ENCODE measurements around the gene SDC3. TPM values are rescaled to one million over a fixed set of nuclear protein-coding genes. Genes with fewer than 3 reads are reported as not detected.

Gene SDC3
- total and polyA plus RNA-seq, 5 donors from 2014 or later: 0.12 TPM; not detected in 4

DNA sequence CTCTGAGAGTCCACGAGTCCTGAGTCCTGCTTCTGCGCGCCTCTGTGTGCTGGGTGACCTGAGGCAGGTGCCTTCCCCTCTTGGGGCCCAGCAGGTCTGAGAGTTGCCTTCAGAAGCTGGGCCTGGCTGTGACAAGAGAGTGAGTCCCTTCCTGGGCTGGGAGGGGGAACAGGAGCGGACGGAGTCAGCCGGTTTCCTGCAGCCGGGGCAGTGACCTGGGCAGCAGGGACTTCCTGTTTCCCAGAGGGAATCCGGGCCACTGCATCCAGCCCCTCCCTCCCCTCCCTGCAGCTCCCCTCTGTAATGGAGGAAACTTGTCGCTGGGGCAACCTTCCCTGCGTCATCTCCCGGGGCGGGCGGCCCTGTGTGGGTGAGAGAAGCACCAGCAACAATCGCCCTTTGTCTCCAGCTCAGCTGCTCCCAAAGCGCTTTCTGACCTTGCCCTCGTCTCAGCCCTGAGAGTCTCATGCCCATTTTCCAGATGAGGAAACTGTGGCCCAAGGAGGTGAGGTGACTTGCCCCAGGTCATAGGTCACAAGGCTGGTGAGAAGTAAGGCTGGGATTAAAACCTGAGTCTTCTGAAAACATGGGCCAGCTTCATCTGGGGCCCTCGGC, 61.1 kb downstream of the SDC3 start:
- Histone ChIP-seq H3K27me3 (ENCODE audit: control insufficient read depth, insufficient read depth, low read length) (peaks cover 5% of the 10 kb centered on the region), H3K27ac (ENCODE audit: insufficient read depth, low read length, poor library complexity, severe bottlenecking) (no peak overlapping the region), H3K36me3 (ENCODE audit: control insufficient read depth, insufficient read depth, low read length) (no peaks in the 10 kb centered on the region), H3K4me1 (ENCODE audit: control insufficient read depth, insufficient read depth, low read length, poor library complexity, severe bottlenecking) (no peaks in the 10 kb centered on the region), H3K9me3 (ENCODE audit: control insufficient read depth in 2 of 2, low read length in 2 of 2) (no peaks in the 10 kb centered on the region), H3K4me3 (ENCODE audit: low read depth, low read length) (no peak overlapping the region)
- Mint-ChIP-seq H3K4me1 (peaks cover 0 to 2% (median 0%) of the 10 kb centered on the region in 4 donors), H3K27ac (no peak overlapping the region), H3K4me3 (no peak overlapping the region), H3K9me3 (peaks cover 0 to 2% (median 0%) of the 10 kb centered on the region in 7 donors), H3K36me3 (no peaks in the 10 kb centered on the region), H3K27me3 (peaks cover 38% of the 10 kb centered on the region)
- no peak for ATAC-seq (ENCODE audit: low read depth in 2 of 2)
- DNase-seq: no peak

DNA sequence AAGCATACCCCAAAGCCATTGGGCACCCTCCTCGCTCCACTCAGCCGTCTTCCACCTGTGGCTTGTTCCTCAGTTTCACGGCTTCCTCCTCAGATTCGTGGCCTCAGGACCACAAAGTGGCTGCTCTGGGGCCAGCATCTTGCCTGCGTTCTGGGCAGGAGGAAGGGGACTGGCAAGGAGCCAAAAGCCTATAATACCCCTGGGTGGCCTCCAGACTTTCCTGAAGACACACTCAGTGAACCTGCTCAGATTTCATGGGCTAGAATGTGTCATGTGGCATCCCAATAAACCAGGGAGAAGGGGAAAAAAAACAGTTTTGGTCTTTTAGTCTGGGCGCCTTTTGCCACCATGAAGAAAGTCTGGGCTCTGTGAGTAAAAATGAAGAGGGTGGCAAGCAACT, 62.0 kb downstream of the SDC3 start:
- Histone ChIP-seq H3K9me3 (ENCODE audit: control insufficient read depth in 2 of 2, low read length in 2 of 2) (no peaks in the 10 kb centered on the region), H3K4me1 (ENCODE audit: control insufficient read depth, insufficient read depth, low read length, poor library complexity, severe bottlenecking) (no peaks in the 10 kb centered on the region), H3K36me3 (ENCODE audit: control insufficient read depth, insufficient read depth, low read length) (no peaks in the 10 kb centered on the region), H3K27me3 (ENCODE audit: control insufficient read depth, insufficient read depth, low read length) (peaks cover 5% of the 10 kb centered on the region), H3K27ac (ENCODE audit: insufficient read depth, low read length, poor library complexity, severe bottlenecking) (no peak overlapping the region), H3K4me3 (ENCODE audit: low read depth, low read length) (no peak overlapping the region)
- DNase-seq (no peak), ATAC-seq (ENCODE audit: low read depth in 2 of 2) (no peak)
- no peaks in the 10 kb centered on the region for H3K36me3 Mint-ChIP-seq
- H3K4me3 Mint-ChIP-seq: no peak overlapping the region
- H3K9me3 Mint-ChIP-seq: peaks cover 0 to 2% (median 0%) of the 10 kb centered on the region in 7 donors
- no peak overlapping the region for H3K27ac Mint-ChIP-seq
- peaks cover 0 to 2% (median 0%) of the 10 kb centered on the region in 4 donors for H3K4me1 Mint-ChIP-seq
- peaks cover 41% of the 10 kb centered on the region for H3K27me3 Mint-ChIP-seq

DNA sequence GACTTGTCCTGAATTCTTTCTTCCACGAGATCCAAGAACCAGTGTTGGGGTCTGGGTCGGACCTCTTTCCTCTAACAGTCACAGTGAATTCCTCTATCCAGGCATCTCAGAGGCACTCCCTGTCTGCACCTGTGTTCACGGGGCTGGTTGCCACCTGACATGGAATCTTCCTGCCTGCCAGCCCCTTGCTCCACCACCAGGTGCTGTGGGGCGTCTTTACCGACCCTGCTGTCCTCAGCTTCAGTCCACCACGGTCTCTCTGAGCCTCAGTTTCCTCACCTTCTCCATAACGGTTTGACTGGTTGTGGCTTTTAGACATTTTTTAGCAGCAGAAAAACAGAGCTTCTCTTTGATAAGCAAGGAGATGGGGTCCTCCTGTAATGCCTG, 62.7 kb downstream of the SDC3 start:
- Histone ChIP-seq H3K36me3 (ENCODE audit: control insufficient read depth, insufficient read depth, low read length) (no peaks in the 10 kb centered on the region), H3K9me3 (ENCODE audit: control insufficient read depth in 2 of 2, low read length in 2 of 2) (no peaks in the 10 kb centered on the region), H3K27ac (ENCODE audit: insufficient read depth, low read length, poor library complexity, severe bottlenecking) (no peak overlapping the region), H3K4me3 (ENCODE audit: low read depth, low read length) (no peak overlapping the region), H3K4me1 (ENCODE audit: control insufficient read depth, insufficient read depth, low read length, poor library complexity, severe bottlenecking) (no peaks in the 10 kb centered on the region), H3K27me3 (ENCODE audit: control insufficient read depth, insufficient read depth, low read length) (peaks cover 5% of the 10 kb centered on the region)
- peaks cover 0 to 2% (median 0%) of the 10 kb centered on the region in 4 donors for H3K4me1 Mint-ChIP-seq
- H3K36me3 Mint-ChIP-seq: no peaks in the 10 kb centered on the region
- no peak for ATAC-seq (ENCODE audit: low read depth in 2 of 2)
- DNase-seq: no peak
- peaks cover 45% of the 10 kb centered on the region for H3K27me3 Mint-ChIP-seq
- H3K9me3 Mint-ChIP-seq: peaks cover 0 to 2% (median 0%) of the 10 kb centered on the region in 7 donors
- no peak overlapping the region for H3K4me3 Mint-ChIP-seq
- H3K27ac Mint-ChIP-seq: no peak overlapping the region

DNA sequence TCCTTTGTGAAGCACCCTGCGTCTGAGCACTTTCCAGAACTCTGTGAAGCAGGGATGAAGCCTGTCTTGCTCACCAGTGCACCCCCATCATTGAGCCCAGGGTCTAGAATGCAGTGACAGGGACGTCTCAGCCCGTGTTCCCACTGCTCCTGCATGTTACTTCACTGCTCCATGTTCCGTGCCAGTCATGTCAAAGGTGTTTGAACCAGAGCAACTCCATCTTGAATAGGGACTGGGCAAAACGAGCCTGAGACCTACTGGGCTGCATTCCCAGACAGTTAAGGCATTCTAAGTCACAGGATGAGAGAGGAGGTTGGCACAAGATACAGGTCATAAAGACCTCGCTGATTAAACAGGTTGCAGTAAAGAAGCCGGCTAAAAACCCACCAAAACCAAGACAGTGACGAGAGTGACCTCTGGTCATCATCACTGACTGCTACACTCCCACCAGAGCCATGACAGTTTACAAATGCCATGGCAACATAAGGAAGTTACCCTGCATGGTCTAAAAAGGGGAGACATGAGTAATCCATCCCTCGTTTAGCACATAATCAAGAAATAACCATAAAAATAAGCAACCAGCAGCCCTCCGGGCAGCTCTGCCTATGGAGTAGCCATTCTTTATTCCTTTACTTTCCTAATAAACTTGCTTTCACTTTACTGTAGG, 63.2 kb downstream of the SDC3 start:
- H3K27me3 Mint-ChIP-seq: peaks cover 45% of the 10 kb centered on the region
- H3K27ac Mint-ChIP-seq: no peak overlapping the region
- no peak overlapping the region for H3K27ac ChIP-seq (ENCODE audit: insufficient read depth, low read length, poor library complexity, severe bottlenecking)
- H3K4me1 ChIP-seq (ENCODE audit: control insufficient read depth, insufficient read depth, low read length, poor library complexity, severe bottlenecking): no peaks in the 10 kb centered on the region
- ATAC-seq (ENCODE audit: low read depth in 2 of 2) (no peak), DNase-seq (no peak)
- H3K27me3 ChIP-seq (ENCODE audit: control insufficient read depth, insufficient read depth, low read length): peaks cover 5% of the 10 kb centered on the region
- H3K9me3 ChIP-seq (ENCODE audit: control insufficient read depth in 2 of 2, low read length in 2 of 2): no peaks in the 10 kb centered on the region
- no peak overlapping the region for H3K4me3 ChIP-seq (ENCODE audit: low read depth, low read length)
- no peaks in the 10 kb centered on the region for H3K36me3 Mint-ChIP-seq
- H3K4me1 Mint-ChIP-seq: peaks cover 0 to 2% (median 0%) of the 10 kb centered on the region in 4 donors
- H3K4me3 Mint-ChIP-seq: no peak overlapping the region
- no peaks in the 10 kb centered on the region for H3K36me3 ChIP-seq (ENCODE audit: control insufficient read depth, insufficient read depth, low read length)
- peaks cover 0 to 2% (median 0%) of the 10 kb centered on the region in 7 donors for H3K9me3 Mint-ChIP-seq

DNA sequence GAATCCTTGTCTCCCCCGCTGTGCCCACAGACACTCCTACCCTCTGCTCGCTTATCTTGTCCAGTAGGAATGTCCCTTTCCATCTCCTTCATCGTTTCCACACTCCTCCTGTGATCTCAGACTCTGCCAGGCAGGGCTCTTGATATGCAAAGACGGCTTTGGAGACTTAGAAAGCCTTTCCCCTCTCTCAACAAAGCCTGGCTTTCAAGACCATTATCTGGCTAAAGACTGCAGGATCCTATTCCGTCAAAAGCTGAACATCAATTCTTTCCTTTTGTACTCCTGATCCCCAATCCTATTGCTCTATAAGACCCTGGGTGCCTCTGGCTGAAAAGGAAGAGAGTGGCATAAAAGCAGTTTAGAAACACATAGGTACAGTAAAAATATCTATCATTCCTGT, 63.9 kb downstream of the SDC3 start:
- Histone ChIP-seq H3K36me3 (ENCODE audit: control insufficient read depth, insufficient read depth, low read length) (no peaks in the 10 kb centered on the region), H3K27me3 (ENCODE audit: control insufficient read depth, insufficient read depth, low read length) (peaks cover 5% of the 10 kb centered on the region), H3K4me1 (ENCODE audit: control insufficient read depth, insufficient read depth, low read length, poor library complexity, severe bottlenecking) (no peaks in the 10 kb centered on the region), H3K9me3 (ENCODE audit: control insufficient read depth in 2 of 2, low read length in 2 of 2) (no peaks in the 10 kb centered on the region), H3K27ac (ENCODE audit: insufficient read depth, low read length, poor library complexity, severe bottlenecking) (no peak overlapping the region), H3K4me3 (ENCODE audit: low read depth, low read length) (no peak overlapping the region)
- Mint-ChIP-seq H3K9me3 (peaks cover 0 to under 1% (median 0%) of the 10 kb centered on the region in 7 donors), H3K27ac (no peak overlapping the region), H3K4me3 (no peak overlapping the region), H3K27me3 (peaks cover 47% of the 10 kb centered on the region), H3K4me1 (peaks cover 0 to 2% (median 0%) of the 10 kb centered on the region in 4 donors), H3K36me3 (no peaks in the 10 kb centered on the region)
- no peak for ATAC-seq (ENCODE audit: low read depth in 2 of 2)
- DNase-seq: no peak

DNA sequence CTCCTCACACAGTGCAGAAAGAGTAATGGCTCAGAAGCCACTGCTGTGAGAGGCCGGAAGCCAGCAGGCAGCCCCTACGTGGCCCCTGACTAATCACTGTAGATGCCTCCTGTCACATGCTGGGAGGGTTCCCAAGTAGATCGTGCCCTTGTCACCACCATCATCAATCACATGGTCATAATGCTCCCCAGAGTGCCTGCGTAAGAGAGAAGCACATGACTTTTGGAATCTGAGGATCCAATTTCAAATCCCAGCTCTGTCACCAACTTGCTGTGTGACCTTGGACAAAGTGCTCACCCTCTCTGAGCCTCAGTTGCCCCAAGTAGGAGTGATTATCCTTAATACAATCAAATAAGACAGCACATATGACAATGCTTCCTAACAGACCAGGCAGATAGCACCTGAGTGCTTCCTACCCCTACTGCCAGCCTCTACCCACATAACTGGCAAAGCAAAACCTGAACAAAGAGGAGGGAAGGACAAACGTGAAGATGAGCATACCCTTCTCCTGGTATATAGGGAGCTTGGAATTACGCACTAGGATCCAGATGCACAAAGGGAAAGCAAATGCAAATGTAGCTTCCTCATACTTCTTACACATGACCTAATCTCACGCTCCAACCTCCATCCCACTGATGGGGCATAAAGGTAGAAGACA, 65.7 kb downstream of the SDC3 start:
- no peak for DNase-seq
- Mint-ChIP-seq H3K27me3 (peaks cover 58% of the 10 kb centered on the region), H3K27ac (no peak overlapping the region), H3K9me3 (peaks cover 0 to 5% (median 0%) of the 10 kb centered on the region in 7 donors), H3K4me1 (peaks cover 0 to 2% (median 0%) of the 10 kb centered on the region in 4 donors), H3K36me3 (no peaks in the 10 kb centered on the region), H3K4me3 (no peak overlapping the region)
- no peaks in the 10 kb centered on the region for H3K9me3 ChIP-seq (ENCODE audit: control insufficient read depth in 2 of 2, low read length in 2 of 2)
- no peak overlapping the region for H3K4me3 ChIP-seq (ENCODE audit: low read depth, low read length)
- no peaks in the 10 kb centered on the region for H3K27me3 ChIP-seq (ENCODE audit: control insufficient read depth, insufficient read depth, low read length)
- no peaks in the 10 kb centered on the region for H3K36me3 ChIP-seq (ENCODE audit: control insufficient read depth, insufficient read depth, low read length)
- H3K4me1 ChIP-seq (ENCODE audit: control insufficient read depth, insufficient read depth, low read length, poor library complexity, severe bottlenecking): no peaks in the 10 kb centered on the region
- no peak for ATAC-seq (ENCODE audit: low read depth in 2 of 2)
- no peak overlapping the region for H3K27ac ChIP-seq (ENCODE audit: insufficient read depth, low read length, poor library complexity, severe bottlenecking)

DNA sequence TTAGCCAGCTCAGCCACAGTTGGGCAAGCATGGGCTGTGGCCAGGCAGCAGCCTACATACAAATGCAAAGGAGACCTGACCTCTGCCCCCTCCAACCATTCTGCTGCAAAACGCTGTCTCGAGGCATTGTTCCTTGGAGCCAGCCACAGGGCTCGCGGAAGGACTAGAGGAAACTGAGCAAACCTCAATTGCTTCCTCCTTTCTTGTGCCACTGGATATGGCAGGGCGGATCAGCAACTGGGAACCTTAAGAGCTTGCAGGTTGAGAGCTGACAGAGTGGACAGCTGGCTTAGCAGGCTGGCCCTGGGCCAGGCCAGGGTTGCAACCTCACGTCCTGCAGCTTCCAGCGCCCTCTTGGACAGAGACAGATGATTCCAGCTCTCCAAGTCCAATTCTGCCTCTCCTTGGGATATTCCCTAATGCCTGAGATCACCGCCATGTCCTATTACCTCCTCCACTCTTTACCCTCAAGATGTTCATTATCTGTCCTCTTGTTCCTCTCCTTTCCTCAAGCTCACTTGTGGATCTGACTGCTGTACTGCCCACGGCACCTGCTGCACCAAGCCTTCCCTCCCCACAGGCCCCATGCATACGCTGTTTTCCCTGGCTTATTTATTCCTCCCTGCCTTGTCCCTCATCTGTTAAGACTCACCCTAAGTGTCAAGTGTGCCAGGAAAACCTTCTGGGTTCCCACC, 67.5 kb downstream of the SDC3 start:
- no peak for ATAC-seq (ENCODE audit: low read depth in 2 of 2)
- Histone ChIP-seq H3K27ac (ENCODE audit: insufficient read depth, low read length, poor library complexity, severe bottlenecking) (no peak overlapping the region), H3K4me3 (ENCODE audit: low read depth, low read length) (no peak overlapping the region), H3K4me1 (ENCODE audit: control insufficient read depth, insufficient read depth, low read length, poor library complexity, severe bottlenecking) (no peaks in the 10 kb centered on the region), H3K9me3 (ENCODE audit: control insufficient read depth in 2 of 2, low read length in 2 of 2) (no peaks in the 10 kb centered on the region), H3K36me3 (ENCODE audit: control insufficient read depth, insufficient read depth, low read length) (no peaks in the 10 kb centered on the region), H3K27me3 (ENCODE audit: control insufficient read depth, insufficient read depth, low read length) (no peaks in the 10 kb centered on the region)
- Mint-ChIP-seq H3K27ac (no peak overlapping the region), H3K4me3 (no peak overlapping the region), H3K4me1 (peaks cover 0 to 2% (median 0%) of the 10 kb centered on the region in 4 donors), H3K9me3 (peaks cover 0 to 5% (median 0%) of the 10 kb centered on the region in 7 donors), H3K27me3 (peaks cover 59% of the 10 kb centered on the region), H3K36me3 (no peaks in the 10 kb centered on the region)
- DNase-seq: no peak

Data from CD4-positive, CD25-positive, alpha-beta regulatory T cell (primary cell).